Astrocyte (in vitro differentiated cells and primary cell): ENCODE results near the gene FAM83F.

Experiments
- EZH2 ChIP-seq: IDR thresholded peaks from 2 replicates; pipeline ENCODE4 v1.6.1; 2012; ENCODE audit warnings: mild to moderate bottlenecking, low read length, inconsistent platforms; ENCODE audit not compliant: insufficient read depth
- TF ChIP-seq, protein P1 (sequence below): IDR thresholded peaks from 2 replicates; pipeline ENCODE4 v1.5.1; 2011; ENCODE audit warnings: low read depth, mild to moderate bottlenecking, inconsistent platforms, low read length, moderate library complexity; ENCODE audit not compliant: insufficient read depth

GRCh38 chr22:40076702-40077645 is 82.2 kb downstream of the FAM83F start:
- TF ChIP-seq EZH2 = no peak
- TF ChIP-seq, protein P1, sequence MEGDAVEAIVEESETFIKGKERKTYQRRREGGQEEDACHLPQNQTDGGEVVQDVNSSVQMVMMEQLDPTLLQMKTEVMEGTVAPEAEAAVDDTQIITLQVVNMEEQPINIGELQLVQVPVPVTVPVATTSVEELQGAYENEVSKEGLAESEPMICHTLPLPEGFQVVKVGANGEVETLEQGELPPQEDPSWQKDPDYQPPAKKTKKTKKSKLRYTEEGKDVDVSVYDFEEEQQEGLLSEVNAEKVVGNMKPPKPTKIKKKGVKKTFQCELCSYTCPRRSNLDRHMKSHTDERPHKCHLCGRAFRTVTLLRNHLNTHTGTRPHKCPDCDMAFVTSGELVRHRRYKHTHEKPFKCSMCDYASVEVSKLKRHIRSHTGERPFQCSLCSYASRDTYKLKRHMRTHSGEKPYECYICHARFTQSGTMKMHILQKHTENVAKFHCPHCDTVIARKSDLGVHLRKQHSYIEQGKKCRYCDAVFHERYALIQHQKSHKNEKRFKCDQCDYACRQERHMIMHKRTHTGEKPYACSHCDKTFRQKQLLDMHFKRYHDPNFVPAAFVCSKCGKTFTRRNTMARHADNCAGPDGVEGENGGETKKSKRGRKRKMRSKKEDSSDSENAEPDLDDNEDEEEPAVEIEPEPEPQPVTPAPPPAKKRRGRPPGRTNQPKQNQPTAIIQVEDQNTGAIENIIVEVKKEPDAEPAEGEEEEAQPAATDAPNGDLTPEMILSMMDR = no peak
